Gastrocnemius medialis (tissue), 4 donors: Measurements from ENCODE around the gene CFAP65.

Experiments used
- CTCF ChIP-seq, 5 experiments: fragments of 450-650 bp in 3 of 5; fragments of 200-600 bp in 2 of 5; sonication (generic) in 2 of 5; IDR thresholded peaks in 4 of 5; conservative IDR thresholded peaks in 1 of 5; 1 replicate in 4 of 5; 2 replicates in 1 of 5; pipeline ENCODE4 v1.5.1; 2016 to 2019; ENCODE audit warnings: antibody characterized with exemption in 5 of 5, mild to moderate bottlenecking in 3 of 5, moderate library complexity in 3 of 5
- POLR2A ChIP-seq, 2 donors: fragments of 450-650 bp; IDR thresholded peaks; one replicate each; pipeline ENCODE4 v1.6.1; 2017; ENCODE audit warnings: antibody characterized with exemption in 2 of 2, mild to moderate bottlenecking in 2 of 2, moderate library complexity in 2 of 2

- no peak for TF ChIP-seq CTCF (IDR thresholded peaks at IDR 0.05 in 4 of 5, conservative IDR thresholded peaks at IDR 0.05 in 1 of 5)
- no peak for TF ChIP-seq POLR2A (IDR thresholded peaks at IDR 0.05)
Observed at GRCh38 chr2:219016721-219017120, 24.6 kb downstream of the CFAP65 start.
